Measurements from ENCODE around the gene XRCC4.

DNA sequence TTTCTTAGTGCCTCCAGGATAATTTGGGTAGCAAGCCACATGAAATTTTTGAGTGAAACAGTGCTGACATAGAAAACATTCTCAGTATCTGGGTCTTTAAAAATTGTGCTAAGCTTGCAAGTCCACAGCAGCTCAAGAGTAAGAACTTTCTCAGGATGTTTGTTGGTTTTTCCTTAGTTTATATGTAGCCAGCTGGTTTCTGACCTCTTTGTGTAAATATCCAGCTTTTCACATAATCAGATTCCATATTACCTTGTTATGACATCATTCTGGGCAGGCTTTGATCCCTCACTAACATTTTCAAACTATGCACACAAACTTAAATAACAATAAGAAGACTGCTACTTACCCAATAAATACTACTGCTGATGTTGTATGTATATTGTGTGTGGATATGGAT lies 311.3 kb downstream of the XRCC4 start:
- TF ChIP-seq SCRT2 (tag by site-specific recombination; IDR thresholded peaks at IDR 0.05) = no peak
- TF ChIP-seq, protein P1, sequence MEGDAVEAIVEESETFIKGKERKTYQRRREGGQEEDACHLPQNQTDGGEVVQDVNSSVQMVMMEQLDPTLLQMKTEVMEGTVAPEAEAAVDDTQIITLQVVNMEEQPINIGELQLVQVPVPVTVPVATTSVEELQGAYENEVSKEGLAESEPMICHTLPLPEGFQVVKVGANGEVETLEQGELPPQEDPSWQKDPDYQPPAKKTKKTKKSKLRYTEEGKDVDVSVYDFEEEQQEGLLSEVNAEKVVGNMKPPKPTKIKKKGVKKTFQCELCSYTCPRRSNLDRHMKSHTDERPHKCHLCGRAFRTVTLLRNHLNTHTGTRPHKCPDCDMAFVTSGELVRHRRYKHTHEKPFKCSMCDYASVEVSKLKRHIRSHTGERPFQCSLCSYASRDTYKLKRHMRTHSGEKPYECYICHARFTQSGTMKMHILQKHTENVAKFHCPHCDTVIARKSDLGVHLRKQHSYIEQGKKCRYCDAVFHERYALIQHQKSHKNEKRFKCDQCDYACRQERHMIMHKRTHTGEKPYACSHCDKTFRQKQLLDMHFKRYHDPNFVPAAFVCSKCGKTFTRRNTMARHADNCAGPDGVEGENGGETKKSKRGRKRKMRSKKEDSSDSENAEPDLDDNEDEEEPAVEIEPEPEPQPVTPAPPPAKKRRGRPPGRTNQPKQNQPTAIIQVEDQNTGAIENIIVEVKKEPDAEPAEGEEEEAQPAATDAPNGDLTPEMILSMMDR (tag by site-specific recombination; IDR thresholded peaks at IDR 0.05) = no peak
- TF ChIP-seq, protein P2, sequence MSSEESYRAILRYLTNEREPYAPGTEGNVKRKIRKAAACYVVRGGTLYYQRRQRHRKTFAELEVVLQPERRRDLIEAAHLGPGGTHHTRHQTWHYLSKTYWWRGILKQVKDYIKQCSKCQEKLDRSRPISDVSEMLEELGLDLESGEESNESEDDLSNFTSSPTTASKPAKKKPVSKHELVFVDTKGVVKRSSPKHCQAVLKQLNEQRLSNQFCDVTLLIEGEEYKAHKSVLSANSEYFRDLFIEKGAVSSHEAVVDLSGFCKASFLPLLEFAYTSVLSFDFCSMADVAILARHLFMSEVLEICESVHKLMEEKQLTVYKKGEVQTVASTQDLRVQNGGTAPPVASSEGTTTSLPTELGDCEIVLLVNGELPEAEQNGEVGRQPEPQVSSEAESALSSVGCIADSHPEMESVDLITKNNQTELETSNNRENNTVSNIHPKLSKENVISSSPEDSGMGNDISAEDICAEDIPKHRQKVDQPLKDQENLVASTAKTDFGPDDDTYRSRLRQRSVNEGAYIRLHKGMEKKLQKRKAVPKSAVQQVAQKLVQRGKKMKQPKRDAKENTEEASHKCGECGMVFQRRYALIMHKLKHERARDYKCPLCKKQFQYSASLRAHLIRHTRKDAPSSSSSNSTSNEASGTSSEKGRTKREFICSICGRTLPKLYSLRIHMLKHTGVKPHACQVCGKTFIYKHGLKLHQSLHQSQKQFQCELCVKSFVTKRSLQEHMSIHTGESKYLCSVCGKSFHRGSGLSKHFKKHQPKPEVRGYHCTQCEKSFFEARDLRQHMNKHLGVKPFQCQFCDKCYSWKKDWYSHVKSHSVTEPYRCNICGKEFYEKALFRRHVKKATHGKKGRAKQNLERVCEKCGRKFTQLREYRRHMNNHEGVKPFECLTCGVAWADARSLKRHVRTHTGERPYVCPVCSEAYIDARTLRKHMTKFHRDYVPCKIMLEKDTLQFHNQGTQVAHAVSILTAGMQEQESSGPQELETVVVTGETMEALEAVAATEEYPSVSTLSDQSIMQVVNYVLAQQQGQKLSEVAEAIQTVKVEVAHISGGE (tag by site-specific recombination; conservative IDR thresholded peaks at IDR 0.05; ENCODE audit: low read depth) = no peak
- peak; percentile 73 for TF ChIP-seq TCF7L2 (IDR thresholded peaks at IDR 0.05; ENCODE audit: borderline replicate concordance, low read depth, low read length)
